Stimulated activated naive CD8-positive, alpha-beta T cell treated with anti-CD3 and anti-CD28 coated beads, Interleukin-15, Interleukin-2, amounts not matched to agents 100 ng/mL and 50 ng/mL, for 24 hours (primary cell): ENCODE results near the gene BORCS5.
"Not testable (repeated sequence)": the region's sequence is repeated elsewhere in the genome, so short reads cannot be mapped to it uniquely, and the experiment has no call there.

Experiments used
- H3K27ac Mint-ChIP-seq: one replicate; pipeline ENCODE4 v1.8.0; 2021; ENCODE audit warnings: mild to moderate bottlenecking, mixed read lengths
- H3K27me3 Mint-ChIP-seq: one replicate; pipeline ENCODE4 v1.8.0; 2021; ENCODE audit warnings: mixed read lengths
- H3K36me3 Mint-ChIP-seq: one replicate; pipeline ENCODE4 v1.8.0; 2021; ENCODE audit warnings: low read depth, mixed read lengths
- H3K4me1 Mint-ChIP-seq: one replicate; pipeline ENCODE4 v1.8.0; 2021; ENCODE audit warnings: low read depth, mixed read lengths
- H3K4me3 Mint-ChIP-seq: one replicate; pipeline ENCODE4 v1.8.0; 2021; ENCODE audit warnings: mild to moderate bottlenecking, mixed read lengths
- H3K9me3 Mint-ChIP-seq: one replicate; pipeline ENCODE4 v1.8.0; 2021; ENCODE audit warnings: mixed read lengths

The BORCS5 gene

GRCh38 chr12:12338527-12339168 is 18.2 kb upstream of the BORCS5 start:
- no peaks in the 10 kb centered on the region for H3K36me3 Mint-ChIP-seq
- H3K27ac Mint-ChIP-seq: no peak overlapping the region
- peaks cover 18% of the 10 kb centered on the region for H3K4me1 Mint-ChIP-seq
- no peak overlapping the region for H3K4me3 Mint-ChIP-seq
- no peaks in the 10 kb centered on the region for H3K9me3 Mint-ChIP-seq
- H3K27me3 Mint-ChIP-seq: no peaks in the 10 kb centered on the region

- H3K9me3 Mint-ChIP-seq: no peaks in the 10 kb centered on the region
- no peaks in the 10 kb centered on the region for H3K27me3 Mint-ChIP-seq
- H3K4me1 Mint-ChIP-seq: peaks cover 18% of the 10 kb centered on the region
- peak within 1 kb of the TSS; percentile 69 for H3K4me3 Mint-ChIP-seq
- no peaks in the 10 kb centered on the region for H3K36me3 Mint-ChIP-seq
- H3K27ac Mint-ChIP-seq: peak within 1 kb of the TSS; percentile 49
These were observed 6.9 kb upstream of the BORCS5 start, which contains the start of gene MANSC1 for GRCh38 chr12:12349711-12350665. Gene MANSC1 (minus strand): TSS chr12:12350242. CDS start chr12:12343314, 6,928 bp downstream.

GRCh38 chr12:12350868-12351463 is 5.9 kb upstream of the BORCS5 start:
- H3K27me3 Mint-ChIP-seq: no peaks in the 10 kb centered on the region
- H3K4me1 Mint-ChIP-seq: peaks cover 23% of the 10 kb centered on the region
- H3K27ac Mint-ChIP-seq: no peak overlapping the region
- no peaks in the 10 kb centered on the region for H3K9me3 Mint-ChIP-seq
- H3K36me3 Mint-ChIP-seq: no peaks in the 10 kb centered on the region
- peak overlapping the region; percentile 69 for H3K4me3 Mint-ChIP-seq

GRCh38 chr12:12351468-12352185 is 5.3 kb upstream of the BORCS5 start:
- not testable (repeated sequence) for H3K27ac Mint-ChIP-seq, H3K4me3 Mint-ChIP-seq, H3K36me3 Mint-ChIP-seq, H3K9me3 Mint-ChIP-seq, H3K27me3 Mint-ChIP-seq
- peaks cover 28% of the 10 kb centered on the region for H3K4me1 Mint-ChIP-seq

GRCh38 chr12:12353276-12353675 is 3.6 kb upstream of the BORCS5 start:
- Mint-ChIP-seq H3K27ac (no peak overlapping the region), H3K36me3 (no peaks in the 10 kb centered on the region), H3K4me1 (peaks cover 39% of the 10 kb centered on the region), H3K9me3 (no peaks in the 10 kb centered on the region), H3K4me3 (no peak overlapping the region), H3K27me3 (no peaks in the 10 kb centered on the region)

- Mint-ChIP-seq H3K4me3 (no peak overlapping the region), H3K27ac (no peak overlapping the region), H3K9me3 (no peaks in the 10 kb centered on the region), H3K36me3 (no peaks in the 10 kb centered on the region), H3K27me3 (no peaks in the 10 kb centered on the region), H3K4me1 (peaks cover 44% of the 10 kb centered on the region)
These were observed 3.1 kb upstream of the BORCS5 start for GRCh38 chr12:12353807-12354206.

GRCh38 chr12:12356467-12356895 is 397 bp upstream of the BORCS5 start:
- Mint-ChIP-seq H3K4me3 (peak overlapping the region; percentile 95), H3K4me1 (peaks cover 42% of the 10 kb centered on the region), H3K36me3 (peaks cover 5% of the 10 kb centered on the region), H3K27ac (peak overlapping the region; percentile 97), H3K9me3 (no peaks in the 10 kb centered on the region), H3K27me3 (no peaks in the 10 kb centered on the region)

- no peaks in the 10 kb centered on the region for H3K9me3 Mint-ChIP-seq
- peaks cover 47% of the 10 kb centered on the region for H3K4me1 Mint-ChIP-seq
- peak overlapping the region; percentile 95 for H3K4me3 Mint-ChIP-seq
- H3K27me3 Mint-ChIP-seq: no peaks in the 10 kb centered on the region
- H3K27ac Mint-ChIP-seq: peak overlapping the region; percentile 97
- H3K36me3 Mint-ChIP-seq: peaks cover 15% of the 10 kb centered on the region
These were observed 1.0 kb downstream of the BORCS5 start for GRCh38 chr12:12357719-12358461.

- peaks cover 47% of the 10 kb centered on the region for H3K4me1 Mint-ChIP-seq
- peaks cover 17% of the 10 kb centered on the region for H3K36me3 Mint-ChIP-seq
- H3K4me3 Mint-ChIP-seq: peak overlapping the region; percentile 95
- H3K27me3 Mint-ChIP-seq: no peaks in the 10 kb centered on the region
- peak overlapping the region; percentile 97 for H3K27ac Mint-ChIP-seq
- no peaks in the 10 kb centered on the region for H3K9me3 Mint-ChIP-seq
These were observed 1.6 kb downstream of the BORCS5 start for GRCh38 chr12:12358528-12358927.

GRCh38 chr12:12364787-12365445 is 8.0 kb downstream of the BORCS5 start:
- peaks cover 57% of the 10 kb centered on the region for H3K36me3 Mint-ChIP-seq
- H3K4me3 Mint-ChIP-seq: no peak overlapping the region
- no peaks in the 10 kb centered on the region for H3K9me3 Mint-ChIP-seq
- H3K27me3 Mint-ChIP-seq: no peaks in the 10 kb centered on the region
- H3K4me1 Mint-ChIP-seq: peaks cover 58% of the 10 kb centered on the region
- no peak overlapping the region for H3K27ac Mint-ChIP-seq

- Mint-ChIP-seq H3K27me3 (no peaks in the 10 kb centered on the region), H3K4me1 (peaks cover 61% of the 10 kb centered on the region), H3K36me3 (peaks cover 61% of the 10 kb centered on the region), H3K4me3 (no peak overlapping the region), H3K9me3 (no peaks in the 10 kb centered on the region), H3K27ac (no peak overlapping the region)
These were observed 8.5 kb downstream of the BORCS5 start for GRCh38 chr12:12365446-12365802.

- Mint-ChIP-seq H3K9me3 (no peaks in the 10 kb centered on the region), H3K27me3 (no peaks in the 10 kb centered on the region), H3K4me1 (peaks cover 61% of the 10 kb centered on the region), H3K36me3 (peaks cover 65% of the 10 kb centered on the region), H3K27ac (no peak overlapping the region), H3K4me3 (no peak overlapping the region)
These were observed 9.1 kb downstream of the BORCS5 start for GRCh38 chr12:12365931-12366431.

- Mint-ChIP-seq H3K4me1 (peaks cover 52% of the 10 kb centered on the region), H3K27ac (peak overlapping the region; percentile 10), H3K4me3 (no peak overlapping the region), H3K9me3 (no peaks in the 10 kb centered on the region), H3K36me3 (peaks cover 63% of the 10 kb centered on the region), H3K27me3 (no peaks in the 10 kb centered on the region)
These were observed 10.0 kb downstream of the BORCS5 start for GRCh38 chr12:12366701-12367481.
